SKM-1 (cell line): ENCODE results near the gene LSP1.
"Not testable (repeated sequence)": the region's sequence is repeated elsewhere in the genome, so short reads cannot be mapped to it uniquely, and the experiment has no call there.

ENCODE experiments used
- DNase-seq: peaks from one replicate; lab custom pipeline; 2025; ENCODE audit not compliant: unreplicated experiment; lab: John Stamatoyannopoulos, UW

Gene LSP1

GRCh38 chr11:1875093-1875850 lies 22.4 kb downstream of the LSP1 start:
- DNase-seq = no peak

- DNase-seq = not testable (repeated sequence)
Measured at GRCh38 chr11:1875851-1876301, 23.0 kb downstream of the LSP1 start.

GRCh38 chr11:1876361-1877063 lies 23.6 kb downstream of the LSP1 start:
- DNase-seq = no peak

- DNase-seq = no peak
Measured at GRCh38 chr11:1877211-1878136, 24.6 kb downstream of the LSP1 start.

GRCh38 chr11:1878137-1879031 lies 25.5 kb downstream of the LSP1 start:
- no peak for DNase-seq

GRCh38 chr11:1879342-1879940 lies 26.6 kb downstream of the LSP1 start:
- DNase-seq = no peak

- no peak for DNase-seq
Measured at GRCh38 chr11:1879941-1880720, 27.2 kb downstream of the LSP1 start.

GRCh38 chr11:1880746-1881441 lies 28.0 kb downstream of the LSP1 start:
- DNase-seq = no peak

- no peak for DNase-seq
Measured at GRCh38 chr11:1881442-1882264, 28.8 kb downstream of the LSP1 start.

- peak; percentile 5 for DNase-seq
Measured at GRCh38 chr11:1882265-1883238, 29.7 kb downstream of the LSP1 start.

- no peak for DNase-seq
Measured at GRCh38 chr11:1883346-1884302, 30.7 kb downstream of the LSP1 start.

GRCh38 chr11:1884303-1884700 lies 31.4 kb downstream of the LSP1 start:
- DNase-seq = no peak

GRCh38 chr11:1886551-1886950 lies 33.7 kb downstream of the LSP1 start:
- not testable (repeated sequence) for DNase-seq

GRCh38 chr11:1887451-1888346 lies 34.8 kb downstream of the LSP1 start:
- DNase-seq = no peak
